Measurements from ENCODE around the gene PPFIBP2.
A peak's percentile ranks its signal among the peaks of the same experiment; 100 is the strongest.

The PPFIBP2 gene

DNA sequence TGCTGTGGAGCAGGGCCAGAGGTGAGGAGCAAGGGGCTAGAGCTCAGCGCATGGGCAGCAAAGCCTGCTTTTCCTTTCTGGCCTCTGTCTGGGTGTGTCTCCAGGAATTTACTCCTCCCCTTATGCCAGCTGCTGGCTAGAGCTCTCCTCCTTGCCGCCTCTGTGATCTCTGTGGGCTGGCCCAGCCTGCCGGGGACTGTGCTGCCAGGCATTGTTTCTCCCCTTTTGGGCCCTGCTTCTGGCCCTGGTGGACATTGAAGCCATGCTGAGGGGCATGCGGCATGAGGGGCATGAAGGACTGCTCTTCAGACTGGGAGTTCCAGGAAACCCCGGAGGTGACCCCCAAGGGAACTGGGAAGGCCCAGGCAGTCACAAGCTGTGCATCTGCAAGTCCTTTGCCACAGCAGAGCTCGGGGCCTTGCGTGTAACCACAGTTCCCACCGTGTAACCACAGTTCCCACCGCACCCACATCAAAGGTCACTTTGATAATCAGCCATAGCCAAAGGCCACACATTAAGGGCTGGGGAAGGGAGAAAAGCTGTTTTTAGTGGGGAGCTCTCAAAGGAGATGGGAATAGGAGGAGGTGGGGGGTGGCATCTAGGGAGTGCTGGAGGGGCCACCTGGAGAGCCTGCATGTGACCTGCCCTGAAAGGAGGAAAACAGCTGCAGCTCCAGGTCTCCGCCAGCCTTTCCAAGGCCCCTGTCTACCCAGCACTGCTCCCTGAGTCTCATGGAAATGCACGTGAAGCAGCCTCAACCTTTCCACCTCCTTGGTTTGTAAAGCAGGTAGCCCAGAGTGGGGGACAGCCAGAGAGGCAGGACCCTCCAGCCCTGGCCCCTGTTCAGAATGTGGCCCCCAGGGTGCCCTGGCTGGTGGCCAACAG lies 62.3 kb downstream of the PPFIBP2 start:
- Mint-ChIP-seq H3K9me3 (no peaks in the 10 kb centered on the region), H3K4me3 (peak overlapping the region; percentile 40 to 66), H3K4me1 (peaks cover 56 to 62% of the 10 kb centered on the region in 2 donors), H3K27me3 (peaks cover 17 to 65% of the 10 kb centered on the region in 2 donors), H3K36me3 (peaks cover 53 to 68% of the 10 kb centered on the region in 2 donors), H3K27ac (peak overlapping the region; percentile 87)
- ATAC-seq (replicated peaks) (peak; percentile 72 to 74), DNase-seq (peak; percentile 49)

DNA sequence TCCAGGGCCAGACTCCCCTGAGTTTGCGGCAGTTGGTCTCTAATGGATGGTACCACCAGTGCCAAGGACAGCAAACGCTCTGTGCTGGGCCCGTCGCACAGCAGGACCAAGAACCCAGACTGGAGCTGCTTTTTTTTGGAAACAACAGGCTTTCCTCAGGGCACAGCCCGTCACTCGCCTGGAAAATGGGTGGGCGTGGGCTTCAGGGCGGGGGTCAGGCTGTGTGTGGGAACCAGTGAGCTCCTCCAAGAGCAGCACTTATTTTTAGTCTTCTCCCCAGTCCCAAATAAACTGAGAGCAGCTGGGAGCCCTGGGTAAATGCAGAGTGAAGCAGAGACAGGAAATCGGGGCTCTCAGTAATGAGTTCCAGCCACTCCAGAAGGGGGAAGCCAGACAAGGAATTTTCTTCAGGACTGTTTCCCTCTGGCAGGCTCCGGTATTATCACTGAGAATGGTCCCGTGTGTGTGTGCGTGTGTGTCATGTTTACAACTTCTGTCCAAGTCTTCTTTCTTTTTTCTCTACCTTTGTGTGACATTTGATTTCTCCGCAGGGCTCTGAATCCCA lies 63.0 kb downstream of the PPFIBP2 start:
- H3K9me3 Mint-ChIP-seq, result no peaks in the 10 kb centered on the region
- H3K4me1 Mint-ChIP-seq, result peaks cover 52 to 62% of the 10 kb centered on the region in 2 donors
- H3K36me3 Mint-ChIP-seq, result peaks cover 51 to 65% of the 10 kb centered on the region in 2 donors
- DNase-seq (no peak), ATAC-seq (replicated peaks) (peak in 1 of 2 donors; percentile 4)
- H3K4me3 Mint-ChIP-seq, result peak overlapping the region; percentile 40 to 66
- H3K27ac Mint-ChIP-seq, result peak overlapping the region; percentile 81
- H3K27me3 Mint-ChIP-seq, result peaks cover 17 to 57% of the 10 kb centered on the region in 2 donors

DNA sequence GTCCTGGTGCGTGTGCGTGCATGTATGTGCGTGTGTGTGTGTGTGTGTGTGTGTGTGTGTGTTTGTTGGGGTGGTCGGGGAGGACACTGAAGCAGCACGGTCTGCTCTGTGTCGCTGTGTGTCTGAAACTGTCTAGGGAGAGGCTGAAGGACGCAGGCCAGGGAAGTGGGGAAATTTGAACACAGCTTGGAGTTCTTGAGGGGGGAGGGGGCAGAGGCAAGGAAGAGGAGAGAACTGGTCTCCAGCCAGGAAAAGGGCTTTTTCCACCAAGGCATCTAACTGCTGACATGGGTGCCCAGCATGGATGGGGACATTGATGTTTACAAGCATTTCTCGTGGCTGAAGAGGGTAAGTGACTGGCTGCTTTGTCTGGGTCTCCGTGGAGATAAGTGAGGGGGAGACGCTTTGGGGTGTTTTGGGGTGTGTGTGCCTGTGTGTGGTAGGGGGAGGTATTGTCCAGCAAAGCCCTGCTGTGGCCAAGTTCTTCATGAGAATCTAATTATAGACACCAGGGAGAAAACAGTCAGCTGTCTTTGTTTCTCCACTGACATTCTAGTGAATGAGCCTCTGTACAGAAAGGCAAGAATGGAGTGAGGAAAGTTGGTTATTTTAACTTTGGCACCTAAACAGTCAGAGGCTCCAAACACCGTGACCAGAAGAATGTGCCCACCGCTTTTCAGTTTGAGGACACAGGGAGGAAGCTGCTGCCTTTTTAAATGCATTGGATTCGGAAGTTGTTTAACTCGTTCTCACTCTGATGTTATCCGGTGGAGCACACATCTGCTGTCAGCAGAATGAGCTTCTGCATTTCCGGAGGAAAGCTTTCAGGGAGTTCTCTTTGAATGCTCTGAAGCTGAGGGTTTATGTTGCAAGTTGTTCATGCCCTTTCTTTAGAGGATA lies 63.7 kb downstream of the PPFIBP2 start:
- no peak for DNase-seq
- H3K36me3 Mint-ChIP-seq, result peaks cover 50 to 67% of the 10 kb centered on the region in 2 donors

GRCh38 chr11:7578276-7578955 lies 64.6 kb downstream of the PPFIBP2 start:
- ATAC-seq (replicated peaks) (no peak), DNase-seq (no peak)
- peaks cover 23 to 55% of the 10 kb centered on the region in 2 donors for H3K27me3 Mint-ChIP-seq
- H3K36me3 Mint-ChIP-seq, result peaks cover 51 to 75% of the 10 kb centered on the region in 2 donors
- H3K9me3 Mint-ChIP-seq, result no peaks in the 10 kb centered on the region
- peaks cover 58 to 63% of the 10 kb centered on the region in 2 donors for H3K4me1 Mint-ChIP-seq
- H3K27ac Mint-ChIP-seq, result no peak overlapping the region
- H3K4me3 Mint-ChIP-seq, result peak overlapping the region in 1 of 2 donors; percentile 12

More for the DNA sequence above, 63.7 kb downstream of the PPFIBP2 start:
- H3K27me3 Mint-ChIP-seq, result peaks cover 17 to 54% of the 10 kb centered on the region in 2 donors
- no peaks in the 10 kb centered on the region for H3K9me3 Mint-ChIP-seq
- H3K4me1 Mint-ChIP-seq, result peaks cover 51 to 57% of the 10 kb centered on the region in 2 donors
- peak overlapping the region; percentile 40 to 66 for H3K4me3 Mint-ChIP-seq
- ATAC-seq (replicated peaks), result peak; percentile 35 to 48
- H3K27ac Mint-ChIP-seq, result peak overlapping the region; percentile 3

- Mint-ChIP-seq H3K9me3 (no peaks in the 10 kb centered on the region), H3K36me3 (peaks cover 51 to 71% of the 10 kb centered on the region in 2 donors), H3K4me1 (peaks cover 56 to 65% of the 10 kb centered on the region in 2 donors), H3K4me3 (no peak overlapping the region), H3K27ac (no peak overlapping the region), H3K27me3 (peaks cover 26 to 48% of the 10 kb centered on the region in 2 donors)
- DNase-seq (no peak), ATAC-seq (replicated peaks) (no peak)
Measured at GRCh38 chr11:7579361-7579791, 65.6 kb downstream of the PPFIBP2 start.

DNA sequence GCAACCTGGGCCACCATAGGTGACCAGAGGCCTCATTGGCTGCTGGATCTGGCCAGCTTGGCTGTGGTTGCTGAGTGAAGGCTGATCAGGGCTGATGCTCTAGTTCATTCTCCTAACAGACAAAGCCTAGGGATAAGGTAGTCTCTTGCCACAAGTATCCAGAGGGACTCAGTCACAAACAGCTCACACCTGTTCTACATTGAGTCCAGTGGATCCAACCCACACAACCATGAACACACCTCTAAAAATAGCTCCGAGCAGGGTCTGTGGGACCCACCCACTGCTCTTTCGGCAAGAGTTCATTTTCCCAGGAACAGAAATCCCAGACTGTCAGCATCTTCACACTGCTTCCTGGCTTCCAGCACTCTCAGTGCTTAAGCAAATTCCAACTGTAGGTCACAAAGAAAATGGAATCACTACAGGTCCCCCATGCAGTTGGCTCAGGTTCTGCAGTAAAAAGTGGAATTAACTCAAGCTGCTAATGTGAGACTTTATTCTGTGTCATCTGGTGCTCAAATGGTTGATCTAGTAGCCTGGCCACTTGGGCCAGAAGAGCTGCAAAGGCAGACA lies 67.3 kb downstream of the PPFIBP2 start:
- Mint-ChIP-seq H3K4me3 (no peak overlapping the region), H3K36me3 (peaks cover 53 to 65% of the 10 kb centered on the region in 2 donors), H3K9me3 (no peaks in the 10 kb centered on the region), H3K27ac (no peak overlapping the region), H3K27me3 (peaks cover 29 to 49% of the 10 kb centered on the region in 2 donors), H3K4me1 (peaks cover 45 to 52% of the 10 kb centered on the region in 2 donors)
- no peak for DNase-seq
- ATAC-seq (replicated peaks), result no peak

DNA sequence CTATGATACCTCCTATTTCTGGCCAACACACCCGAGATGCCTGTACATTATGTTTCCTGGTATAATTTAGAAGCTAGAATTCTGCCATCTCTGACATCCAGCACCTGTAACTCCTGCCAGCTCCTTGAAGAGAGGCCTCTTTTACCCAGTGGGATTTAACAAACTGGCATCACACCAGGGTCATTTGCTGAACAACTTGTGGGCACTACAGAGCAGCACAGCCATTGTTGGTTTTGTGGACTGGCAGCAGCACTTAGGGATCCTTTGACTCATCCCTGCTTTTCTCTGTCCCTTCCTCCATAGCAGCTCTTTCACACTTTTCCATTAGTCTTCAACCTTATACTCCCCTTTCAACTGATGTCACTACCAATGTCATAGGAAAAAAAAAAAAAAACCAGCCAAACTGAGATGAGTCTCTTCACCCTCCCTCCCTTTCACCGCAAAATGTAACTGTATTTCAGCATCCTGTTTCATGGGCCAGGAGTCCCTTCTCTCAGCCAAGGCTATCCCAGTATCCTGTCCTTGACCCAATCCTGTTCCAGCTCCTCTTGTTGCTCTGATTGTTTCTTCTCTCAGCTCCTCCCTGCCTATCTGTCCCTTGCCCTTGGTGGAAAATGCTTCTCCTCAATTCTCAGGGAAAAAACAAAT lies 68.7 kb downstream of the PPFIBP2 start:
- Mint-ChIP-seq H3K27me3 (peaks cover 25 to 35% of the 10 kb centered on the region in 2 donors), H3K4me1 (peaks cover 31 to 38% of the 10 kb centered on the region in 2 donors), H3K9me3 (no peaks in the 10 kb centered on the region), H3K36me3 (peaks cover 43 to 60% of the 10 kb centered on the region in 2 donors), H3K4me3 (no peak overlapping the region), H3K27ac (no peak overlapping the region)
- ATAC-seq (replicated peaks) (no peak), DNase-seq (no peak)

GRCh38 chr11:7583248-7583647 lies 69.4 kb downstream of the PPFIBP2 start:
- Mint-ChIP-seq H3K9me3 (no peaks in the 10 kb centered on the region), H3K4me3 (no peak overlapping the region), H3K36me3 (peaks cover 37 to 53% of the 10 kb centered on the region in 2 donors), H3K4me1 (peaks cover 23 to 30% of the 10 kb centered on the region in 2 donors), H3K27me3 (peaks cover 21 to 27% of the 10 kb centered on the region in 2 donors), H3K27ac (no peak overlapping the region)
- DNase-seq (no peak), ATAC-seq (replicated peaks) (peak in 1 of 2 donors; percentile 33)

- peaks cover 14% of the 10 kb centered on the region in 2 donors for H3K4me1 Mint-ChIP-seq
- ATAC-seq (replicated peaks), result no peak
- no peak for DNase-seq
- peaks cover 33 to 47% of the 10 kb centered on the region in 2 donors for H3K36me3 Mint-ChIP-seq
- H3K9me3 Mint-ChIP-seq, result no peaks in the 10 kb centered on the region
- no peak overlapping the region for H3K27ac Mint-ChIP-seq
- H3K27me3 Mint-ChIP-seq, result peaks cover 15 to 18% of the 10 kb centered on the region in 2 donors
- no peak overlapping the region for H3K4me3 Mint-ChIP-seq
Measured at GRCh38 chr11:7584910-7585309, 71.1 kb downstream of the PPFIBP2 start.

DNA sequence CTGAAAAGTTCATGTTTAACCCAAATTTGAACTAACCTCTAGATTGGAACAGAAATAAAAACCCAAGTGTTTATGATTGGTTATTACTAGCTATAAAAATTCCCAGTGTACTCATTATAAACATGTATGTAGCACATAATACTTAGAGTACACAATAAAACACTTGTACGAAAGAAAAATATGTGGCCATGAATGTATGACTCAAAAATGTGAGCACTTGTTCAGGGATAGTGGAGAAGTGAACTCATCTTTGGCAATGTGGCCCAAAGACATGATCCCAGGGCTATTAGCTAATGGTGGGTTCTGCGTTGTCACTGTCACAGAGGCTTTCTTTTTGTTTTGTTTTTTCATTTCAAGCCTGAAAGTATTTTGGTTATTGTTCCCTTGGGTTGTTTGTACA lies 72.0 kb downstream of the PPFIBP2 start:
- Mint-ChIP-seq H3K9me3 (no peaks in the 10 kb centered on the region), H3K27me3 (peaks cover 12% of the 10 kb centered on the region in 2 donors), H3K4me3 (no peak overlapping the region), H3K27ac (no peak overlapping the region), H3K36me3 (peaks cover 29 to 47% of the 10 kb centered on the region in 2 donors), H3K4me1 (peaks cover 9 to 11% of the 10 kb centered on the region in 2 donors)
- DNase-seq (no peak), ATAC-seq (replicated peaks) (no peak)

DNA sequence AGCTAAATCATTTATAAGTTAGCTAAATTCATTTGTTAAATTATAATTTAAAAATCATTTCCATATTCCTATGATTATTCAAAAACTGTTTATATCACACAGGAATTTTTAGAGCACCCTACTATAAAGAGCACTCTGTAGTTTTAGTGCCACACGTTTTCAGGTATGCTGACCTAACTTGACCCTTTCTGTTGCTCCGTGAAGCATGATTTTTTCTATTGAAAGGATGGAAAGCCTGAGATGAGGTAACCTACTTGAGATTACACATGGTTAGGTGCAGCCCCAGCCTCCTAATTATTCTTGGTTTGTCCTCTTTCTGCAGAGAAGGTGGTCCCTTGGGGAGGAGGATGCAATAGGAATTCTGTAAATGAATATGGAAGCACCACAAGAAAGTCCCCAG lies 72.6 kb downstream of the PPFIBP2 start:
- H3K4me3 Mint-ChIP-seq, result no peak overlapping the region
- ATAC-seq (replicated peaks), result no peak
- DNase-seq, result no peak
- peaks cover 12% of the 10 kb centered on the region in 2 donors for H3K27me3 Mint-ChIP-seq
- peaks cover 10 to 11% of the 10 kb centered on the region in 2 donors for H3K4me1 Mint-ChIP-seq
- H3K27ac Mint-ChIP-seq, result no peak overlapping the region
- H3K9me3 Mint-ChIP-seq, result no peaks in the 10 kb centered on the region
- peaks cover 26 to 44% of the 10 kb centered on the region in 2 donors for H3K36me3 Mint-ChIP-seq

GRCh38 chr11:7587712-7588111 lies 73.9 kb downstream of the PPFIBP2 start:
- Mint-ChIP-seq H3K4me1 (peaks cover 16 to 21% of the 10 kb centered on the region in 2 donors), H3K36me3 (peaks cover 25 to 44% of the 10 kb centered on the region in 2 donors), H3K27me3 (peaks cover 9 to 11% of the 10 kb centered on the region in 2 donors), H3K27ac (no peak overlapping the region), H3K4me3 (no peak overlapping the region), H3K9me3 (no peaks in the 10 kb centered on the region)
- DNase-seq (no peak), ATAC-seq (replicated peaks) (no peak)

DNA sequence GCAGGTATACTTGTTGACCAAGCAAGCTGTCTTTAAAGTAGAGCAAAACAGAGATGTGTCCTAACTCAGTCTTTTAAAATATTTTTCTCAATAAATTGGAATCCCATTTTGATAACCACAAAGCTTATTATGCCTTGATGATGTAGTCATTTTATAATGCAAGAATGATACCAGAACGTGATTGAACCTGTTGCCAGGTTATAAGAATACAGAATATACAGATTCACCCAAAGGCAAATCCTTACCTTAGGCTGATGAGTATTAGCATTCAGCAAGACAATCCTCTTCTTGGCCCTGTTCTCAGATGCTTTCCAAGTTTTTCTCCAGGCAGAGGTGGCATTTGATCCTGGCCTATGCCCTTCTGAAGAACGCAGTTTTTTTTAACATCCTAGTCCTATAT lies 76.1 kb downstream of the PPFIBP2 start:
- Mint-ChIP-seq H3K27ac (no peak overlapping the region), H3K36me3 (peaks cover 19 to 40% of the 10 kb centered on the region in 2 donors), H3K27me3 (peaks cover 3 to 4% of the 10 kb centered on the region in 2 donors), H3K4me3 (no peak overlapping the region), H3K9me3 (no peaks in the 10 kb centered on the region), H3K4me1 (peaks cover 10 to 12% of the 10 kb centered on the region in 2 donors)
- no peak for ATAC-seq (replicated peaks)
- no peak for DNase-seq
